ENCODE results near the gene CD48. TPM values are rescaled to one million over a fixed set of nuclear protein-coding genes. Genes with fewer than 3 reads are reported as not detected.

The CD48 gene
- polyA plus RNA-seq, 3 donors from 2014 or later = 202 to 229 (median 205) TPM

- H3K9me3 Mint-ChIP-seq = no peaks in the 10 kb centered on the region
- peaks cover 27 to 37% of the 10 kb centered on the region in 2 donors for H3K4me1 Mint-ChIP-seq
- H3K4me3 Mint-ChIP-seq = no peak overlapping the region
- peaks cover 0 to 3% (median 2%) of the 10 kb centered on the region in 3 donors for H3K27me3 Mint-ChIP-seq (ENCODE audit: low read depth in 3 of 3)
- H3K27ac Mint-ChIP-seq = peak overlapping the region in 3 of 6 donors; percentile 25 to 48 (median 28)
- DNase-seq = no peak
- H3K36me3 Mint-ChIP-seq = peaks cover 8 to 46% (median 28%) of the 10 kb centered on the region in 3 donors
These were observed 34.6 kb downstream of the CD48 start for GRCh38 chr1:160676869-160677597.

GRCh38 chr1:160675641-160676410 lies 35.8 kb downstream of the CD48 start:
- DNase-seq = peak; percentile 51 to 67 (median 61)
- Mint-ChIP-seq H3K36me3 (peaks cover 8 to 40% (median 24%) of the 10 kb centered on the region in 3 donors), H3K4me1 (peaks cover 15 to 25% of the 10 kb centered on the region in 2 donors), H3K27ac (peak overlapping the region; percentile 34 to 82 (median 58)), H3K4me3 (no peak overlapping the region), H3K27me3 (ENCODE audit: low read depth in 3 of 3) (peaks cover 0 to 3% (median 3%) of the 10 kb centered on the region in 3 donors), H3K9me3 (no peaks in the 10 kb centered on the region)

- Mint-ChIP-seq H3K4me3 (no peak overlapping the region), H3K36me3 (peaks cover 12 to 36% (median 21%) of the 10 kb centered on the region in 3 donors), H3K27ac (no peak overlapping the region), H3K9me3 (peaks cover 0 to 2% (median under 1%) of the 10 kb centered on the region in 6 donors), H3K27me3 (ENCODE audit: low read depth in 3 of 3) (peaks cover 0 to 3% (median 0%) of the 10 kb centered on the region in 3 donors), H3K4me1 (peaks cover 9 to 15% of the 10 kb centered on the region in 2 donors)
- DNase-seq = no peak
These were observed 37.2 kb downstream of the CD48 start for GRCh38 chr1:160674415-160674814.

DNA sequence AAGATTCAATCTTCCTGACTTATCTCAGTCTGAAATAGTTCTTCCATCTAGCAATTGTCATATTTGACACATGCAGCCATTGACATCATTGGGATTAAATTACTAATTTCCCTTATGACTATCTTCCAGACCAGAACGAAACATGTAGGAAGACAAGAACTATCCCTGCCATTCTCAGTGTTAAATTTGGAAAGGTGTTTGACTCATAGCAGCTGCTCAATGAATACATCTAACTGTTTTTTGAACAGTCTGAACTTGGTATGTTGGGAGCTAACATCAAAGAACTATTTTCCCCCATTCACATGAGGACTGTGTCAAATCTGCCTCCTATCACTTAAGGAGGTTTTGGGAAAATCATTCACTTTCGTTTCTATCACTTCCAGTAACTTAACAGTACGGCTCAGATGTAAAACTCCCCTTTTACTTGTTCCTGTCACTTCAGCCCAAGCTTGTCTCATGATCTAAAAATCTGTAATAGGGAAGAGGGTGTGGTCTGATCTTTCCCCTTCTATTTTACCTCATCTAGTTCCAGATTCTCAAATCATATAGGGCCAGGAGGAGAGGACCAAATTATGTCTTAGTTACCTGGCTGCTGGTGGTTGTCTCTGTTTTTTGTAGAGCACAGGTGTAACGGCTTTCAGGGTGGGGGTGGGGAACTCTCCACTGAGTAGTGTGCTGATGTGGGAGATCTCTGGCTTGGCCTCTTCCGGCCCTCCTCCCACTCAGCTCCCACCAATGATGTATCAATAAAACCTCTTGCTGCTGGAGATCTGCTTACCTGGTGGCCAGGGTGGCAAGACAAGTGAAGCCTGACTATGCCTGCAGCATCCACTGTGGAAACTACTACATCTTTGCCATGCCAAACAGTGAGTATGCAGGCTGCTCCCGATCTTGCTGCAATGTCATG lies 38.6 kb downstream of the CD48 start:
- DNase-seq = no peak
- H3K9me3 Mint-ChIP-seq = peaks cover 0 to 5% (median under 1%) of the 10 kb centered on the region in 6 donors

GRCh38 chr1:160671603-160672517 lies 39.8 kb downstream of the CD48 start:
- H3K9me3 Mint-ChIP-seq = peaks cover 0 to 5% (median under 1%) of the 10 kb centered on the region in 6 donors
- peak overlapping the region in 1 of 6 donors; percentile 25 for H3K27ac Mint-ChIP-seq
- H3K4me1 Mint-ChIP-seq = peaks cover 6 to 8% of the 10 kb centered on the region in 2 donors
- no peak for DNase-seq
- H3K36me3 Mint-ChIP-seq = peaks cover 6 to 14% (median 8%) of the 10 kb centered on the region in 3 donors
- H3K27me3 Mint-ChIP-seq (ENCODE audit: low read depth in 3 of 3) = peaks cover 0 to 3% (median 0%) of the 10 kb centered on the region in 3 donors
- no peak overlapping the region for H3K4me3 Mint-ChIP-seq

More for the DNA sequence above, 38.6 kb downstream of the CD48 start:
- Mint-ChIP-seq H3K4me3 (no peak overlapping the region), H3K36me3 (peaks cover 8 to 26% (median 13%) of the 10 kb centered on the region in 3 donors), H3K4me1 (peaks cover 6 to 7% of the 10 kb centered on the region in 2 donors), H3K27me3 (ENCODE audit: low read depth in 3 of 3) (peaks cover 0 to 3% (median 0%) of the 10 kb centered on the region in 3 donors), H3K27ac (no peak overlapping the region)

DNA sequence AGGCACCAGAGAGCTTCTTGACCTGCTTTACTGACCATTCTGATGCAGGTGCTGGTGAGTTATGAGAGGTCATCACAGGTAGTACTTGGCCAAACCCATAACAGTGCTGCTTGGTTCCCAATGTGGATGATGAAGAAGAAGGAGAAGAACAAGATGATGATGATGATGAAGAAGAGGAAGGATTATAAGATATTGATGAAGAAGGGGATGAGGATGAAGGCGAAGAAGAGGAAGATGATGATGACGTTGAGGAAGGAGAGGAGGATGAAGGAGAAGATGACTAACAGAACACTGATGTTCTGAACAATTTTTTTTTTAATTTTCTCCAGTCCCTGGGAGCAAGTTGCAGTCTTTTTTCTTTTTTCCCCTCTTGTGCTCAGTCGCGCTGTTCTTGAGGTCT lies 40.9 kb downstream of the CD48 start:
- DNase-seq = no peak
- H3K4me1 Mint-ChIP-seq = peaks cover 13 to 18% of the 10 kb centered on the region in 2 donors
- H3K36me3 Mint-ChIP-seq = peaks cover 4 to 11% (median 8%) of the 10 kb centered on the region in 3 donors
- H3K9me3 Mint-ChIP-seq = peaks cover 0 to 5% (median under 1%) of the 10 kb centered on the region in 6 donors
- no peak overlapping the region for H3K27ac Mint-ChIP-seq
- peaks cover 0 to 3% (median 0%) of the 10 kb centered on the region in 3 donors for H3K27me3 Mint-ChIP-seq (ENCODE audit: low read depth in 3 of 3)
- H3K4me3 Mint-ChIP-seq = no peak overlapping the region

- no peak overlapping the region for H3K27ac Mint-ChIP-seq
- no peak overlapping the region for H3K4me3 Mint-ChIP-seq
These were observed 41.8 kb downstream of the CD48 start for GRCh38 chr1:160669802-160670201.

GRCh38 chr1:160669276-160669675 lies 42.3 kb downstream of the CD48 start:
- Mint-ChIP-seq H3K4me3 (no peak overlapping the region), H3K27ac (no peak overlapping the region), H3K9me3 (peaks cover 0 to 5% (median under 1%) of the 10 kb centered on the region in 6 donors), H3K27me3 (ENCODE audit: low read depth in 3 of 3) (peaks cover 0 to 7% (median 0%) of the 10 kb centered on the region in 3 donors), H3K36me3 (peaks cover 4 to 11% (median 8%) of the 10 kb centered on the region in 3 donors), H3K4me1 (peaks cover 23 to 27% of the 10 kb centered on the region in 2 donors)
- DNase-seq = no peak

More at GRCh38 chr1:160669802-160670201, 41.8 kb downstream of the CD48 start:
- H3K4me1 Mint-ChIP-seq = peaks cover 19 to 21% of the 10 kb centered on the region in 2 donors
- DNase-seq = no peak
- H3K36me3 Mint-ChIP-seq = peaks cover 4 to 11% (median 8%) of the 10 kb centered on the region in 3 donors
- H3K27me3 Mint-ChIP-seq (ENCODE audit: low read depth in 3 of 3) = peaks cover 0 to 4% (median 0%) of the 10 kb centered on the region in 3 donors
- H3K9me3 Mint-ChIP-seq = peaks cover 0 to 5% (median under 1%) of the 10 kb centered on the region in 6 donors

DNA sequence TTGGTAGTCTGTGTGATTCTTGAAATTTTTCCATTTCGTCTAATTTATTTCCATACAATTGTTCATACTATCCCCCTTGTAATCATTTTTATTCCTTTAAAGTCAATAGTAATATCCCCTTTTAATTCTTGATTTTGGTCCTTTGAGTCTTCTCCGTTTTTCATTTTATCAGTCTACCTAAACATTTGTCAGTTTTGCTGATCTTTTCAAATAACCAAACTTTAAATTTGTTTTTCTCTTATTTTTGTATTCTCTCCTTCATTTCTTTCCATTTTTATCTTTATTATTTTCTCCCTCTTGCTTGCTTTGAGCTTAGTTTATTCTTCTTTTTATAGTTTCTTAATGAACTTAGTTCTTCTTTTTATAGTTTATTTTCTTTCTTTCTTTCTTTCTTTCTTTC lies 43.7 kb downstream of the CD48 start:
- H3K36me3 Mint-ChIP-seq = peaks cover 4 to 11% (median 8%) of the 10 kb centered on the region in 3 donors

DNA sequence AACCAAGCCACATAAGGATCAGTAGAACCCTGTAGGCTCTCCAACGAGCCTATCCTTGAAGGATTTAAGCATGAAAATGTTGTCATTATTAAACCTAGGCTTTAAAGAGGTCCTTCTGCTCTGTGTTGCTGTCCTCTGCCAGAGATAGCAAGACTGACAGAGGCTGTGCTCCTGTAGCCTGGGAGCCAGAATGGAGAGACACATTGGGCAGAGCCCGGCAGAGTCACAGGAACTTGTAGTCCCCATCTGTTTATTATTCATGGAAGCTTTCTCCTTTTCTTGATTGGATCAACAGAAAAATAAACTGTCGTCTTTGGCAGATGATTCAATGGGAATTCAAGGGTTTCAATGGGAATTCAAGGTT lies 45.6 kb downstream of the CD48 start:
- H3K27me3 Mint-ChIP-seq (ENCODE audit: low read depth in 3 of 3) = peaks cover 0 to 9% (median 4%) of the 10 kb centered on the region in 3 donors
- peaks cover 4 to 10% (median 6%) of the 10 kb centered on the region in 3 donors for H3K36me3 Mint-ChIP-seq

More for the DNA sequence above, 43.7 kb downstream of the CD48 start:
- Mint-ChIP-seq H3K4me1 (peaks cover 35 to 40% of the 10 kb centered on the region in 2 donors), H3K27ac (no peak overlapping the region), H3K27me3 (ENCODE audit: low read depth in 3 of 3) (peaks cover 0 to 9% (median 0%) of the 10 kb centered on the region in 3 donors), H3K9me3 (peaks cover 0 to 5% (median under 1%) of the 10 kb centered on the region in 6 donors), H3K4me3 (no peak overlapping the region)
- DNase-seq = no peak

DNA sequence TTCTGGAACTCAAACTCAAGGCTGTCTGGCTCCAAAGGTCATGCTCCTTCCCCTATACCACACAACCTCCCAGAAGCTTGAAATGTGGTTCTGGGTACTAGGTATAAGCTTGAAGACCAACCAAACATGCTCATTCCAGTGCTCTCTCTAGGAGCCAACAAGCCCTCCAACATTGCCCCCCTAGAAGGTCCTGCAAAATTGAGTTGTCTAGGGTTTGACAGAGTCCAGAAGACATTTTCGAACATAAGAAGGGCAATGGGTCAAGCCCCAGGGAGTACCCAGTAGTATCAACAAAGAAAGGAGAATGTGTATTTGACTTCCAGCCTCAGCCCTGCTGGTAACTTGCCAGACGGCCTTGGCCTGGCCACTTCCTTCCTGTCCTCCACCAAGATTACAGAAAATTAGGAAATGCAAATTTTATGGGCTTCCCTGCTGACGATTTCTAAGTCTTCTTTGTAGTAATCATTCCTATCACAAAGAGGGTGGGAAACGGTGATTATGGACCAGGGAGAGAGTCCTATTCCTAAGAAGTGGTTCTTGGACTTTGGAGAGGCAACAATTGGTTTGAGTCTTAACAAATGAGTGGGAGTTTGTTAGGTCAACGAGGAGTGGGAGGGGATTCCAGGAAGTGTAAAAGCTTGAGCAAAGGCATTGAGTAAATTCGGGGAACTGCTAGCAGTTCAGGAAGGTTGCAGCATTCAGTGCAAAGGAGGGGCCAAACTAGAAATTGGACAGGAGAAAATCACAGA lies 46.1 kb downstream of the CD48 start:
- peak overlapping the region in 3 of 6 donors; percentile 8 to 35 (median 20) for H3K27ac Mint-ChIP-seq
- H3K4me3 Mint-ChIP-seq = peak overlapping the region; percentile 12 to 87 (median 64)
- DNase-seq = peak; percentile 19 to 23 (median 22)
- H3K36me3 Mint-ChIP-seq = peaks cover 3 to 7% (median 4%) of the 10 kb centered on the region in 3 donors
- peaks cover 2 to 8% (median 5%) of the 10 kb centered on the region in 3 donors for H3K27me3 Mint-ChIP-seq (ENCODE audit: low read depth in 3 of 3)
- H3K4me1 Mint-ChIP-seq = peaks cover 38 to 46% of the 10 kb centered on the region in 2 donors
- peaks cover 0 to 5% (median under 1%) of the 10 kb centered on the region in 6 donors for H3K9me3 Mint-ChIP-seq

More for the DNA sequence above, 45.6 kb downstream of the CD48 start:
- Mint-ChIP-seq H3K4me3 (peak overlapping the region; percentile 12 to 87 (median 26)), H3K27ac (peak overlapping the region in 2 of 6 donors; percentile 8 to 35), H3K4me1 (peaks cover 38 to 46% of the 10 kb centered on the region in 2 donors), H3K9me3 (peaks cover 0 to 5% (median under 1%) of the 10 kb centered on the region in 6 donors)
- no peak for DNase-seq
